Ascending aorta (tissue), 2 donors: ENCODE data around the gene SMC5. TPM values are rescaled to one million over a fixed set of nuclear protein-coding genes. Genes with fewer than 3 reads are reported as not detected.
"Not testable (repeated sequence)": the region's sequence is repeated elsewhere in the genome, so short reads cannot be mapped to it uniquely, and the experiment has no call there.

ENCODE experiments used
- DNase-seq, 2 donors: peaks; one replicate each; pipeline ENCODE4 v3.0.0-alpha.2; 2019; ENCODE audit warnings: low spot score in 2 of 2
- H3K27ac ChIP-seq, 2 donors: fragments of 200-600 bp; sonication (generic); one replicate each; pipeline ENCODE4 v1.5.1; 2016 to 2017; ENCODE audit warnings: mild to moderate bottlenecking in 1 of 2
- H3K27me3 ChIP-seq: fragments of 200-600 bp; sonication (generic); one replicate; pipeline ENCODE4 v1.5.1; 2017
- H3K36me3 ChIP-seq, 2 donors: fragments of 200-600 bp; sonication (generic); one replicate each; pipeline ENCODE4 v1.5.1; 2016
- H3K4me1 ChIP-seq, 2 donors: fragments of 200-600 bp; sonication (generic); one replicate each; pipeline ENCODE4 v1.5.1; 2016 to 2017; ENCODE audit warnings: mild to moderate bottlenecking in 1 of 2
- H3K4me3 ChIP-seq, 2 donors: fragments of 200-600 bp; sonication (generic); one replicate each; pipeline ENCODE4 v1.5.1; 2016 to 2017; ENCODE audit warnings: mild to moderate bottlenecking in 1 of 2
- H3K9me3 ChIP-seq, 2 donors: fragments of 200-600 bp; sonication (generic); one replicate each; pipeline ENCODE4 v1.5.1; 2016
- intact Hi-C: fragments of 100-400 bp; cut with DNase I; formaldehyde crosslinking; loops from one replicate; pipeline ENCODE4 v1.15.1; 2023
- total RNA-seq: library from RNA; depleted of rRNA; stranded (reverse); fragments of >200 nt; gene quantifications from one replicate; pipeline ENCODE4 v1.1.0, GENCODE V29; 2016
- TF ChIP-seq, protein P1 (sequence below), 3 experiments: fragments of 200-600 bp in 2 of 3; fragments of 450-650 bp in 1 of 3; sonication (generic) in 2 of 3; IDR thresholded peaks; one replicate each; pipeline ENCODE4 v1.5.1; 2016 to 2019; ENCODE audit warnings: antibody characterized with exemption in 3 of 3, mild to moderate bottlenecking in 1 of 3, moderate library complexity in 1 of 3

SMC5 gene
- total RNA-seq, 1 donor from 2014 or later = 13.9 TPM

DNA sequence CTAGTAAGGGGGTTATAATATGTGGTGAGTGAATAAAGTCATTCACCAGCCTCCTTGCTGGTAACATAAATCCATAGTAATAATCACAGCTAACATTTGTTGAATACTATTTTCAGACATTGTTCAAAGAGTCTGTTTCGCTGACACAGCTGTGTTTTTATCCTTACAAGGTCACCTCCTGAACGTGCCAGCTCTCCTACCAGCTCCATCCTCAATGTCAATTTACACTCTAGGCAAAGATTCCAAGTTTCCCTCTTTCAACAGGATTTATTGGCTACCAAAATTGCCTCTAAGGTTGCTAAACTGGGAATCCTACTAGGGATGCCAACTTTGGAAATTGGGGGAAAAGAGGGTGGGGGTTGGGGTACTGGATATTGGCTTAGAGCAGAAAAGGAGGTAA lies 30.7 kb upstream of the SMC5 start:
- Histone ChIP-seq H3K27me3 (no peaks in the 10 kb centered on the region), H3K27ac (peak overlapping the region; percentile 4 to 56), H3K9me3 (no peaks in the 10 kb centered on the region), H3K4me3 (no peak overlapping the region), H3K4me1 (peaks cover 0 to 10% of the 10 kb centered on the region in 2 donors), H3K36me3 (no peaks in the 10 kb centered on the region)
- TF ChIP-seq, protein P1, sequence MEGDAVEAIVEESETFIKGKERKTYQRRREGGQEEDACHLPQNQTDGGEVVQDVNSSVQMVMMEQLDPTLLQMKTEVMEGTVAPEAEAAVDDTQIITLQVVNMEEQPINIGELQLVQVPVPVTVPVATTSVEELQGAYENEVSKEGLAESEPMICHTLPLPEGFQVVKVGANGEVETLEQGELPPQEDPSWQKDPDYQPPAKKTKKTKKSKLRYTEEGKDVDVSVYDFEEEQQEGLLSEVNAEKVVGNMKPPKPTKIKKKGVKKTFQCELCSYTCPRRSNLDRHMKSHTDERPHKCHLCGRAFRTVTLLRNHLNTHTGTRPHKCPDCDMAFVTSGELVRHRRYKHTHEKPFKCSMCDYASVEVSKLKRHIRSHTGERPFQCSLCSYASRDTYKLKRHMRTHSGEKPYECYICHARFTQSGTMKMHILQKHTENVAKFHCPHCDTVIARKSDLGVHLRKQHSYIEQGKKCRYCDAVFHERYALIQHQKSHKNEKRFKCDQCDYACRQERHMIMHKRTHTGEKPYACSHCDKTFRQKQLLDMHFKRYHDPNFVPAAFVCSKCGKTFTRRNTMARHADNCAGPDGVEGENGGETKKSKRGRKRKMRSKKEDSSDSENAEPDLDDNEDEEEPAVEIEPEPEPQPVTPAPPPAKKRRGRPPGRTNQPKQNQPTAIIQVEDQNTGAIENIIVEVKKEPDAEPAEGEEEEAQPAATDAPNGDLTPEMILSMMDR (IDR thresholded peaks at IDR 0.05) = no peak
- no peak for DNase-seq
- intact Hi-C loops = loop anchor here (5.0 kb wide), 1 partner anchor 256 kb away; no protein-coding TSS in a partner anchor

DNA sequence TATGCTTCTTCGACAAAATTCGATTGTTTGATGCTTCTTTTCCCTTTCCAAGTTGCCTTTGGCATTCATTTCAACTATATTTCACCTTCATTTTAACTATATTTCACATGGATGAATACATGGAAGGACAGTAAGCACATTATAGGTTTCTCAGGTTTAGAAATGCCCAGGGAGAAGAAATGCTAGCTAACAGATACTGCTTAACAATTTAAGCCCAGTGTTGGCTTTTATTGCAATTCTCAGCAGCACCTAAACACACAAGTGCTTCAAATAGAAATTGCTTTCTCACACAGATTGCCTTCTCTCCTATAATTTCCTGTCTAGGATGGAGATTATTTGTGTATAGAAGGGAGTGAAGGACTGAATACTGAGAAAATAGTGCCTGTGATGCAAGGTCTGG lies 30.2 kb upstream of the SMC5 start:
- intact Hi-C loops = loop anchor here (5.0 kb wide), 1 partner anchor 256 kb away; no protein-coding TSS in a partner anchor
- no peaks in the 10 kb centered on the region for H3K27me3 ChIP-seq
- no peaks in the 10 kb centered on the region for H3K9me3 ChIP-seq
- H3K27ac ChIP-seq = peak overlapping the region; percentile 4 to 56
- H3K4me1 ChIP-seq = peaks cover 0 to 10% of the 10 kb centered on the region in 2 donors
- peak overlapping the region in 1 of 2 donors; percentile 9 for H3K4me3 ChIP-seq
- DNase-seq = no peak
- TF ChIP-seq, protein P1 (IDR thresholded peaks at IDR 0.05) = no peak
- H3K36me3 ChIP-seq = no peaks in the 10 kb centered on the region

DNA sequence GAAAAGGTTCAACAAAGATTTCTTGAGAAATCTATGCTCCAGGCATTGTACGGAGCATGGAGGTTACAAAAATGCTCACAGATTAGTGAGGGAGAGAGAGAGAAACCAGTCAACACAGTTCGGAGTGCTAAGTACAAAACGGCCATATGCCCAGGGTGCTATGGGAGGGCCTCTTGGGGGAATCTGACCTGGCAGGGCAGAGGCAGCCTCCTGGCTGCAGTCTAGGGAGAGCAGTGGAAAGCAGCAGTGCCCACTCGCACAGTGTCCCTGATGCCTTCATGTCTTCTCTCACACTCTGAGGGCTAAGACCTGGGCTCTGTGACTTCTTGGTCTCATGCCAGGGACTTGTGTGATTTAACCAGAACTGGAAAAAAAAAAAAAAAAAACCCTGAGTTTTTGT lies 29.8 kb upstream of the SMC5 start:
- intact Hi-C loops = loop anchor here (5.0 kb wide), 1 partner anchor 257 kb away; no protein-coding TSS in a partner anchor
- no peaks in the 10 kb centered on the region for H3K27me3 ChIP-seq
- no peak for DNase-seq
- peak overlapping the region in 1 of 2 donors; percentile 9 for H3K4me3 ChIP-seq
- no peaks in the 10 kb centered on the region for H3K36me3 ChIP-seq
- no peaks in the 10 kb centered on the region for H3K9me3 ChIP-seq
- peaks cover 0 to 10% of the 10 kb centered on the region in 2 donors for H3K4me1 ChIP-seq
- H3K27ac ChIP-seq = peak overlapping the region; percentile 4 to 56
- TF ChIP-seq, protein P1 (IDR thresholded peaks at IDR 0.05) = no peak

DNA sequence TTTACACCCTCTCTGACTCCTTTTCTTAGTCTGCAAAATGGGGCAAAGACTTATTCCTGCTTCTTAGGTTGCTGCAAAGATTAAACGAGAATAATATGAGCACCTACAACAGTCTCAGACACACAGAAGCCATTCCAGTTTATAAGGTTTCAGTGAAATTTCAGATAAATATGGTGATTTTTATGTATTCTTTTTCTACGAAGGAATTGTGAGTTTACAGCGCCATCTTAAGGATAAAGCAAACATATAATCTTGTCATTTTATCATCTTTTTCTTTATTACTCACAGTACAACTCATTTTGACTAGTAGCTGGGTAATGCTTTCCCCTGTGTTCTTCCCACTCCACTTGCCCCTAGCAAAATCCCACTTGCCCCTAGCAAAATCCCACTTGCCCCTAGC lies 29.2 kb upstream of the SMC5 start:
- intact Hi-C loops = loop anchor here (5.0 kb wide), 1 partner anchor 257 kb away; no protein-coding TSS in a partner anchor
- Histone ChIP-seq H3K27ac (peak overlapping the region in 1 of 2 donors; percentile 56), H3K4me1 (peaks cover 0 to 10% of the 10 kb centered on the region in 2 donors), H3K36me3 (no peaks in the 10 kb centered on the region), H3K27me3 (no peaks in the 10 kb centered on the region), H3K4me3 (peak overlapping the region in 1 of 2 donors; percentile 9), H3K9me3 (no peaks in the 10 kb centered on the region)
- TF ChIP-seq, protein P1 (IDR thresholded peaks at IDR 0.05) = peak in 1 of 3 experiments; percentile 28
- no peak for DNase-seq

DNA sequence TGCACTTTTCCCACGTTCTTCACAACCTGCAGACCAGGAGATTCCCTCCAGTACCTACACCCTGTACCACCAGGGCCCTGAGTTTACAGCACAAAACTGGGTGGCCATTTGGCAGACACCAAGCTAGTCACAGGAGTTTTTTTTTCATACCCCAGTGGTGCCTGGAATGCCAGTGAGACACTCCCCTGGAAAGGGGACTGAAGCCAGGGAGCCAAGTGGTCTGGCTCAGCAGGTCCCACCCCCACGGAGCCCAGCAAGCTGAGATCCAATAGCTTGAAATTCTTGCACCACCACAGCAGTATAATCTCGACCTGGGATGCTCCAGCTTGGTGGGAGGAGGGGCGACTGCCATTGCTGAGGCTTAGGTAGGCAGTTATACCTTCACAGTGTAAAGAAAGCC lies 26.3 kb upstream of the SMC5 start:
- no peaks in the 10 kb centered on the region for H3K9me3 ChIP-seq
- no peak overlapping the region for H3K27ac ChIP-seq
- H3K36me3 ChIP-seq = no peaks in the 10 kb centered on the region
- intact Hi-C loops = no loop called here
- TF ChIP-seq, protein P1 (IDR thresholded peaks at IDR 0.05) = no peak
- H3K27me3 ChIP-seq = no peaks in the 10 kb centered on the region
- no peak overlapping the region for H3K4me3 ChIP-seq
- H3K4me1 ChIP-seq = peaks cover 0 to 10% of the 10 kb centered on the region in 2 donors
- DNase-seq = no peak

DNA sequence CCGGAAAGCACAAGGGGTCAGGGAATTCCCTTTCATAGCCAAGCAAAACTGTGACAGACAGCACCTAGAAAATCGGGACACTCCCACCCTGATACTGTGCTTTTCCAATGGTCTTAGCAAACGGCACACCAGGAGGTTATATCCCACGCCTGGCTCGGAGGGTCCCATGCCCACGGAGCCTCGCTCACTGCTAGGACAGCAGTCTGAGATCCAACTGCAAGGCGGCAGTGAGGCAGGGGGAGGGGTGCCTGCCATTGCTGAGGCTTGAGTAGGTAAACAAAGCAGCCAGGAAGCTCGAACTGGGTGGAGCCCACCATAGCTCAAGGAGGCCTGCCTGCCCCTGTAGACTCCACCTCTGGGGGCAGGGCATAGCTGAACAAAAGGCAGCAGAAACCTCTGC lies 24.6 kb upstream of the SMC5 start:
- H3K27ac ChIP-seq, H3K36me3 ChIP-seq, DNase-seq, H3K27me3 ChIP-seq, H3K4me3 ChIP-seq, H3K9me3 ChIP-seq, intact Hi-C loops, H3K4me1 ChIP-seq: not testable (repeated sequence)

DNA sequence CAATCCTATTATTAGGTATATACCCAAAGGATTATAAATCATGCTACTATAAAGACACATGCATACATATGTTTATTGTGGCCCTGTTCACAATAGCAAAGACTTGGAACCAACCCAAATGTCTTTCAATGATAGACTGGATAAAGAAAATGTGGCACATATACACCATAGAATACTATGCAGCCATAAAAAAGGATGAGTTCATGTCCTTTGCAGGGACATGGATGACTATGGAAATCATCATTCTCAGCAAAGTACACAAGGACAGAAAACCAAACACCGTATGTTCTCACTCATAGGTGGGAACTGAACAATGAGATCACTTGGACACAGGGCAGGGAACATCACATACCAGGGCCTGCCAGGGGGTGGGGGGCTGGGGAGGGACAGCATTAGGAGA lies 12.8 kb upstream of the SMC5 start:
- intact Hi-C loops, H3K4me1 ChIP-seq, H3K27me3 ChIP-seq, DNase-seq, H3K27ac ChIP-seq, H3K36me3 ChIP-seq, H3K4me3 ChIP-seq, H3K9me3 ChIP-seq: not testable (repeated sequence)
